Stimulated activated CD4-positive, alpha-beta T cell treated with anti-CD3 and anti-CD28 coated beads, TNF-alpha, amount 100 ng/mL, for 48 hours (primary cell): Measurements from ENCODE around the gene GALNT12.

ENCODE experiments used
- DNase-seq, 3 donors: peaks; one replicate each; pipeline ENCODE4 v3.0.0-alpha.2; 2020; ENCODE audit warnings: low read depth in 3 of 3

Gene GALNT12

DNA sequence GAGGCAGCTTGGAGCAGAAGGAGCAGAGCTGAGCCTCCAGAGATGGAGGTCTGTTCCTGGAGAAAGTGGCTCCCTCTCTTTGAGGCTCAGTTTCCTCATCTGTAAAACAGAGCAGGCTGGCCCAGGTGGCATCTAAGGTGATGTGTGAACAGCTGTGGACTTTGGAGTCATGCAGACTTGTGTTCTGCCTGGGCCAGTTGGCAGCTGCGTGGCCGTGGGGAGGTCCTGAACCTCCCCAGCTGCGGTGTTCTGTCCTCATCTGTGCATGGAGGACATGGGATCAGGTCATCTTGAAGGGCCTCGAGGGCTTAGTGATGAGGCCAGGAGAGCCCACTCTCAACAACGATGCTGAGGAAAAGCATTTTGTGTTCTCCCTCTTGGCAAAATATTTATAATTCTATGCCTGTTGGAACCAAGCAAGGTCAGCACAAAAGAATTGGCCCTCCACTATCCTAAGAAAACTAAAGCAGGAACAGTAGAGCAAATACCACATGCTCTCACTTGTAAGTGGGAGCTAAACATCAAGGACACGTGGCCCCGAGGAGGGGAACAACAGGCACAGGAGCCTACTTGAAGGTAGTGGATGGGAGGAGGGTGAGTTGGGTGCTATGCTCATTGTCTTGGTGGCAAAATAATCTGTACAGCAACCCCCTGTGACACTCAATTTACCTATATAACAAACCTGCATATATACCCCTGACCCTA lies 73.0 kb downstream of the GALNT12 start:
- DNase-seq: no peak

DNA sequence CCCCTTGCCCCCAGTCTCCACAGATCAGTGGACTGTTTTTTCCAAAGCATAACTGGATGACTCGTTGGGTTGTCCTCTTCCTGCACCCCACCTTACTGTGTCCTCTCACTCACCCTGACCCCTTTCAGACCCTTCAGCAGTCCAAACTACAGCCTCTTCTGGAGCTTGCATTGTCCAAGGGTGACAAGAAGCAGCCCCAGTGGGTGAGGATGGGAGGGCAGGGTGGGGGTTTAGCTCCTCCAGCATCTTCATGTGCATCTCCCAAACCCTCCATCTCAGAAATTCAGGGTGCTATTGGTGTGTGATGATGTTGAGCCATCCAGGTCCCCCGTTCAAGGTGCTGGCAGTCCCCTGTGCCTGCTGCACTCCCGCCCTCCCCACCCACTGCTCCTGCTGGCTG lies 73.9 kb downstream of the GALNT12 start:
- no peak for DNase-seq

DNA sequence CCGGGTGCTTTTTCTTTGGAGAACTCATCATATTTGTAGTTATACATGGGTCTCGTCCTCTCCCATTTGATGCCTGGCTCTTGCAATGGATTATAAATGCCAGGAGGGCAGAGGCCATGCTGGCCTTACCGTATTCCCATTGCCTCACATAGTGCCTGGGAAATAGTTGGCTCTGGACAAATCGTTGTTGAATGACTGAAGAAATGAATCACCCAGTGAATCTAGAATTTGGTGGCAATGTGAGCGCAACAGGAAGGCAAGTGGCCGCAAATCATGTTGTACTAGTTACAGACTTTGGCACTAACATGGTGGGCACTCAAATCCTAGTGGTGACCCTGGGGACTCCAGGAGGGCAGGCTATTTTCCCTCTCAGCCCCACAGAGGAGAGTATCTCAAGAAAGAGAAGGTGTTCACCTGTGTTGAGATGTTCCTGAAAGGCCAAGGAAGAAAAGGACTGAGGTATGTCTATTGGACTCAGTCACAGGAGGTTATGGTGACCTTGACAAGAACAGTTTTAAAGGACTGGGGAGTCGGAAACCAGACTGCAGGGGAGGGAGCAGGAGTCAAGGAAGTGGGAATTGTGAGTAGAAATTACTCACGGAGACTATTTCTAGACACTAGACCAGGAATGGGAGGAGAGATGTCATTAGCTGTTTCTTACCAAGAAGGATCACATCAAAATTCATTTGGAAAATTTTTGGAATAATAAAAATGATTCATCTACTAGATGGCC lies 74.5 kb downstream of the GALNT12 start:
- no peak for DNase-seq

DNA sequence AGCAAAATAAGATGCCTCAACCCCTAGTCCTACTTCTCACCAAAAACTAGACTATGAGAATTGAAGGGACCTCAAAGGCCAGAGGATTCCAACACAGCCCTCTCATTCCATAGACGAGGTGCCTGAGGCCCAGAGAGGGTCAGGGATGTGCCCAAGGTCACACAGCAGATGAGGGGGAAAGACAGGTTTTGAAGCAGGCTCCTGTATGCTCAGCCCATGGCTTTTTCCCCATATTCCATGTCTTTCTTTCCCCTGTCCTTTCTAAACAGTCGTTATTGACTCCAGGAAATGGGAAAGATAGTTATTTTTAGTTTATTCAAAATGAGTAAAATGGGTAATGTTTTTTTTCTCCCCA lies 75.1 kb downstream of the GALNT12 start:
- DNase-seq: no peak

DNA sequence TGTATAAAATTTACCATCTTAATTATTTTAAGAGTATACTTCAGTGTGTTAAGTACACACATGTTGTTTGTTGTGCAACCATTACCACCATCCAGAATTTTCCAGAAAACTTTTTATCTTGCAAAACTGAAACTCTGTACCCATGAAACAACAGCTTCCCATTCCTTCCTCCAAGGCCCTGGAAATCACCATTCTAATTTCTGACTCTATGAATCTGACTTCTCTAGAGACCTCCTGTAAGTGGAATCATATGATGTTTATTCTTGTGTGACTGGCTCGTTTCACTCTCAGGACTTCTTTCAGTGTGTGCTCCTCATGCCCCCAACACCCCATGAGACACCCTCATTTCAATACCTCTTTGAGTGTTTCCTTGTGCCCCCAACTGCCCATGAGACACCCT lies 75.8 kb downstream of the GALNT12 start:
- DNase-seq: no peak

DNA sequence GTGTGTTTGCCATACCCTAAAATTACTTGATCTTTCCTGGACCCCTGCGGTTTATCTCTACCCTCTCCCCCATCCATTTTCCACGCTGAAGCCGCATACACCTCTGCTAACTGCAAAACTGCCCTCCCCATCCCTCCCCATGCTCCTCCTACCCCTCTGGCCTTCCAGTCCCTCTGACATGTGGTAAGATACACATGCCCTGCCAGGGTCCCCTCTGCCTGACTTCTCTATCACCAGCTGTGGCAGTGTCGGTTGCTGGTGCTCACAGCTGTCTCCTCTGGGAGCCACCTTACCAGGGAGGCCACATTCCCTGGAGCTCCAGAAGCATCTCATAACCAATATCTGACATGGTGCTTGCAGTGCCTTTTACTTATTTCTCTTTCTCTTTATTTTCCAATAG lies 77.4 kb downstream of the GALNT12 start:
- no peak for DNase-seq

DNA sequence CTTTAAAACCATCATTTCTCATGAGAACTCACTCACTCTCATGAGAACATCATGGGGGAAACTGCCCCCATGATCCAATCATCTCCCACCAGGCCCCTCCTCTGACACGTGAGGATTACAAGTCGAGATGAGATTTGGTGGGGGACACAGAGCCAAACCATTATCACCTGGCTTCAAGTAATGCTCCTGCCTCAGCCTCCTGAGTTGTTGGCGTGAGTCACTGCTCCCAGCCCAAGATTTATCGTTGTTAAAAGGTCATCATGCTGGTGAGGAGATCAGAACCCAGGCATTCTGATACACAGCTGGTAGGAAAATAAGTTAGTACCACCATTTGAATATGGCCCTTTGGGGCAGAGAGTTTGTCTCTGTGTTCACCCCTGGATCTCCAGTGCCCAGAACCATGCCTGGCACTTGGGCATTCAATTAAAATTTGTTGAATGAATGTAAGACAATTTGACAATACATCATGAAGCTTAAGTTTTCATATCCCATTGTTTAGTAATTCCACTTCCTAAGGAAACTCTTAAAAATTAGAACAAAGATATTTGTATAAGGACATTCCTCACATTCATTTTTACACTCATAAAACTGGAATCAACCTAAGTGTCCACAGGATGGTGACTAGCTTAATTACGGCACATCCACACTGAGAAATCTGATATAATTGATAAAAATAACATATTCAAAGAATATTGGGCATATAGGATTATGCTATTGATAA lies 78.3 kb downstream of the GALNT12 start:
- no peak for DNase-seq

DNA sequence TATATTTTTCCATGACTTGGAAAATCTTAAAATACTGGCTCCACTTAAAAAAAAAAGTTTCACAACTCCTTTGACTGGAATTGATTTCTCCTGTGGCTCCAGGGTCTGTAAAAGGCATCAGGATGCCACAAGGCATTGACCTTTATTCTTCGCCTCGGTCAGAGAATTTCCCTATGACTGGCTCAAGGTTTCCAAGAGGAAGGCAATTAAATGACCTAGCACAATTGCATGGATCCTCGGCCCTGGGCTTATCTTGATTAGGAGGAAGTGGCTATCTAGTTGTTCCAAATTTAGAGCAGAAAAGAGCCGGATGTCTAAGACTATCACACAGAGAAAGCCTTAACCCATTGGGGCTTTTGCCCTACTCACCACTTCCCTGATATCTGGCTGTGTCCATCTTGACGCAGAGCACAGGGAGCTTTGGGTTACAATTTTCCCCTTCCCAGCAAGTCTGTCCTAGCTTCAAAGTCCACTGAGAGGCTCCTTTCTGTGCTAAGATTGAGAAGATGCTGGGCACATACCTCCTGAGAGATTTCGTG lies 79.3 kb downstream of the GALNT12 start:
- DNase-seq: no peak

DNA sequence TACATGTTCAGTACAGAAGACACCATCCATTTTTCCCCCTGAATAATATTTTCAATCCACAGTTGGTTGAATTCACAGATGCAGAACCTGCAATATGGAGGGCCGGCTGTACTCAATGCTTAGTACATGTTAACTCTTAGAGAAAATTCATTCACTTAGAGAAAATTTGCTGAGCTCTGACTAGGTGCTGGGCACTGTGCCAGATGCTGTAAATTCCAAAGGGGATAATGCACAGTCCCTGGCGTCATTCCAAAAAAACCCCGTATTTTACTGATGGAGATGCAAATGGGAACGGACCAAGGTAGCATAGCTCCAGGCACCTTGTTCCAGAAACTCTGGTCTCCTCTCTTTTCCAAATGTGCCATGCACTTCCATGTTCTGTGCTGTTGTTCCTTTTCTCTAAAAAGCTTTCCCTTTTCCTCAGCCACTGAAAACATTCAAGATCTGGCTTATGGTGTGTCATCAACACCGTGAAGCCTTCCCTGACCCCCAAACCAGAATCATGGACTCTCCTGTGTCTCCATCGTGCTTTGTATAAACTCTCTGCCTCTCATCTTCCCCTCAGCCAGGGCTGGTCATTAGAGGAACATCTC lies 80.5 kb downstream of the GALNT12 start:
- DNase-seq: no peak

DNA sequence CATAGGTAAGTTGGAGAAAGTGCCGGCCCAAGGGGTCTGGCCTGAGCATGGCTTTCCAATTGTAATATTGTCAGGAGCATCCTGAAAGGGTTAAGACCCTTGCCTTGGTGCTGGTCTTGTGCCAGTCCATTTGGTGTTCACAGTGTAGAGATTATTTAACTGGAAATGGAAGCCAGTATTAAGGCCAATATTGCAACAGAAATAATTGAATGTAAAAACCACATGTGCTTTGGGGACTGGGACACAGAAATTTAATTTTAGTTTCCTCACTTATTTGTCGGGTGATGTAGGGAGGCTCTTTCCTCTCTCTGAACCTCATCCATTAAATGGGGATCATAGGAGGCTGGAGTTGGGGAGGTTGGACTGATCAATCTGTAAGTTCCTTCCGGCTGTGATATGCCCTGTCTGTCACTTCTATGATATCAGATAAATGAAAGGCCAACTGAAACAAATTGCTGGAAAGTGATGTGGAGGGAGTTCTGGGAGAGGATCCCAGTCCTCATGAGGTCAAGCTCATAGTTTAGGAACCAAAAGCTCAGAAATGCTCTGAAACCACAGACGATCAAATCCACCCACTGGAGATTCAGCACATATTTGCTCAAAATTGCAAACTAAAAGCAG lies 81.4 kb downstream of the GALNT12 start:
- no peak for DNase-seq

DNA sequence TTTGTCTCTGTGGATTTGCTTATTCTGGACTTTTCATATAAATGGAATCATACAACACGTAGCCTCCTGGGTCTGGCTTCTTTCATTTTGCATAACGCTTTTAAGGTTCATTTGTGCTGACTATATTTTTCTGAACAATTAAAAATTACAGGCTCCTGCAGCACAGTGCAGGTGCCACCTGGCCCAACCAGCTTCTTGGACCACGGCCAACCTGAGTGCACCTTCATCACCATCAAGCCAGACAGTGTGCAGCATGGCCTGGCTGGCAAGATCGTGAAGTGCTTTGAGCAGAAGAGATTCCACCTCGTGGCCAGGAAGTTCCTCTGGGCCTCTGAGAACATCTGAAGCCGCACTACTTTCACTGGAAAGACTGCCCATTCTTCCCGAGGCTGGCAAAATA lies 82.8 kb downstream of the GALNT12 start:
- no peak for DNase-seq

DNA sequence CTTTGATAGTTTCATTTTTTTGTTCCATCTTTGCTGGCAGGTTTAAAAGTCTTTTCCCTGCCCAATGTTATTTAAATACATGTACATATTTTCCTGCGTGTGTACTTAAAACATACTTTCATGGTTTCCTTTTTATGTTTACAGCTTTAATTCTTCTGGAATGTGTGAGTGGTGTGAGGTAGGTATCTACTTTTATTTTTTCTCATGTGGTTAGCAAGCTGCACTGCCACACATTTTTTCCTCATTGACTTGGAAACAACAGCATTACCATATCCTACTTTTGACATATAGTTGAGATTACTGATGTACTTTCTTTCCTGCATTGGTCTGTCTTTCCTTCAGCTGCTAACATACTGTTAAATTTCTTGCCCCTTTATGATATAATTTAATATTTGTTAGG lies 84.8 kb downstream of the GALNT12 start:
- DNase-seq: no peak

DNA sequence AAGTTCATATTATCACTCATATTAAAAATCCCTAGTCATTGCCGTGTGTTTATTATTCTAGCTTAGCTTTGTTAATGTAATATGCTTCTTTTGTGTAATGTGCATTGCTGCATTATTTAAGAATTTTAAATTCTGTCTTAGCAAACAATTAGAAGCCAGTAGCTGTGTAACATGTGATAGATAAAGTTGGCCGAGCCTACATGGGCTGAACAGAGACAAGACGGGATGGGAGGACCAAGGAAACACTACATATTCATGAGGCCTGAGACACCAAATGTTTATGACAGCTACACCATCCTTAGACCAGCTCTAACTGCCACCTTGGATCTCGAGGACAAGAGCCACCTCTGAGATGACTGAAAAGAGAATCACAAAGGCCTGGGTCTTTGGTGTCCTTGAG lies 85.2 kb downstream of the GALNT12 start:
- no peak for DNase-seq

DNA sequence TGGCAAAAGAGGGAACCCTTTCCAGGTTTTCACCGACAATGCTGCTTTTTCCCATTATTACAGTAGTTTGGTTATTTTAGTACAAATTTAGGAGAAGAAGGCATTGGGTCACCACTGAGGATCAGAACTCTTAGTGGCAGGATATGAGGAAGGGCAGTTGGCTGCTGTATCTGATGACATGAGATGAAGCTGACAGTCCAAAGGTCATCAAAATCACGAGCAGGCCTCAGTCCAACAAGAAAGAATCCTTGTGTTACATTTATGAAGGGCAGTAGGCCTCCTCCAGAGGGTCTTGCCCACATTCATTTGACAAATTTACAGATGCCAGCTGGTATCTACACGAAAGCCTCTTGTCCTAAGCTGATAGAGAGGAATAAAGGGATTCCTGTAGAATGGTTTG lies 86.7 kb downstream of the GALNT12 start:
- DNase-seq: no peak

DNA sequence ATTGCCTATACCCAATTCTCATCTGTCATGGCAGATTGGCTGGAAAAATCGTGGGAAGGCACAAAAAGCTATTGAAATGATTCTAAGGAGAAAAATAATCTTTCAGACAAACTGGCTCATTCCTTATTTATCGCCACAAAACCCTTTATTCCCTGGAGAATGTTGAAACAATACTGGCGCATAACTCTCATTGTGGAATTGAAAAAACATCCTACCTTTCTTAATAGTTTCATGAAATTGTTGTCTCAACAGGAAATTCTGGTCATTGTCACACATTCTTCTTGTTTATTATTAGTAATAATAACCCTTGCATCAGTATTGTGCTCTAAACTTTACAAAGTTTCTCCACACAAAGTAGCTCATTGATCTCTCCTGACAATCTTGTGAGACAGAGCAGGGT lies 87.3 kb downstream of the GALNT12 start:
- no peak for DNase-seq

DNA sequence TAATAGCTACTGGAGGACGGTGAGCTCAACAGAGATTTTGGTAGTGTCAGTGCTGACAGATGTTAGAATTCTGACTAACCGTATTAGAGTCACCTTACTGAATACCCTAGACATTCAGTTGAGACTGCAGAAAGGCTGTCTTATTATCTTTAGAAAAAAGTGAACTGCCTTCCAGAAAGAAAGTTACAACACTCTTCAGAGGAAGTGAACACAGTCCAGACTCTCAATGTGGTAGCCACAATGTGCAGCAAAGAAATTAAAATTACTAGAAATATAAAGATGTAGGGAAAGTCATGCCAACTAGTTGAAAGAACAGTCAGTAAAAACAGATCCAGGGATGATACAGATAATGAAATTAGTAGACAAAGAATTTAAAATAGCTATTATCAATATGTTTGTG lies 89.2 kb downstream of the GALNT12 start:
- no peak for DNase-seq

DNA sequence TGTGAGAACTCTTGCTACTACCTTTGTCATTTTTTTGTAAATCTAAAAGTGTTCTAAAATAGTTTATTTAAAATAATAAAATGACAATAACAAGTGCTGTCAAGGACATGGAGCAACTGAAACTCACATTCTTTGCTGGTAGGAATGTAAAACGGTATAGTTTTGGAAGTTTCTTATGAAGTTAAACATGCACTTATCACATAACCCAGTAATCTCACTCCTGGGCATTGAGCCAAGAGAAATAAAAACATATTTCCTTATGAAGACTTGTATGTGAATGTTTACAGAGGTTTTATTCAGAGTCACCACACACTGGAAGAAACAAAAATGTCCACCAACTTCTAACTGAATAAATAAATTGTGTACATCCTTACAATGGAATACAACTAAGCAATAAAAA lies 90.3 kb downstream of the GALNT12 start:
- no peak for DNase-seq

DNA sequence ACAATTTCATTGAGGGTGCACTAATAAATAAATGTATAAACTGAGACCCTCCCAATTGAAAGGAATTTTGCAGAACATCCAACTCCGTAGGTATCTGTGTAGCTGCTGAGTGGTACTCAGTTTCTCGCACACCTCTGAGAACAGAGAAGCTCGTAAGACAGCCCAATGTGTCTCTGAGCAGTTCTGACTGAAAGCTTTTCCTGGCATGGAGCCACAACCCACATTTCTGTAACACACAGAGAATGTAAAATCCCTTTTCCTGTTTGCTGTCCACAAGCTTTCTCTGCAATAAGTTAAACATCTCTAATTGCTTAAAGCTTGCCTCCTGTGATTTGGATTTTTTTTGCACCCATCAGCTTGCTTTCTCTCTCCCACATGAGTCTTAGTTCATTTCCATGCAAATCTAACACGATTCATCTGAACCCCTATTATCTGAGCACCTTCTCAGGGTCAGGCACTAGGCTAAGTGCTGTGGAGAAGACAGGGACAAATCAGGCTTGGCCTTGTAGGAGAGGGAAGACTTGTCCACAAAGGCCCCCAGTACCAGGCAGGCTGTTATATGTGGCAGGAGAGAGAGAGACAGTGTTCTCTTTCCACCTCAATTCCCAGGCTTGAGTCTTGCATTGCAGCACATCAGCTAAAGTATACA lies 92.1 kb downstream of the GALNT12 start:
- DNase-seq: no peak
